NCI-H1048 (cell line): ENCODE data around the gene KIF4A.

Source experiments
- DNase-seq: peaks from one replicate; lab custom pipeline; 2025; lab: John Stamatoyannopoulos, UW

KIF4A gene

GRCh38 chrX:70402721-70403120 lies 112.8 kb downstream of the KIF4A start:
- DNase-seq = no peak

- no peak for DNase-seq
Observed at GRCh38 chrX:70405003-70405402, 115.1 kb downstream of the KIF4A start.

GRCh38 chrX:70410921-70411320 lies 121.0 kb downstream of the KIF4A start:
- DNase-seq = no peak

GRCh38 chrX:70411475-70411874 lies 121.6 kb downstream of the KIF4A start:
- no peak for DNase-seq

- DNase-seq = no peak
Observed at GRCh38 chrX:70421618-70422017, 131.7 kb downstream of the KIF4A start.

- no peak for DNase-seq
Observed at GRCh38 chrX:70422851-70423341, 133.0 kb downstream of the KIF4A start, which contains the start of gene GDPD2. TSS of gene GDPD2 (plus strand) at chrX:70423314. CDS start at chrX:70424985, 1,671 bp downstream.

- DNase-seq = no peak
Observed at GRCh38 chrX:70423936-70424675, 134.2 kb downstream of the KIF4A start.

- no peak for DNase-seq
Observed at GRCh38 chrX:70424801-70425200, 134.9 kb downstream of the KIF4A start.

- DNase-seq = no peak
Observed at GRCh38 chrX:70426286-70427278, 136.7 kb downstream of the KIF4A start.

- no peak for DNase-seq
Observed at GRCh38 chrX:70427365-70427764, 137.5 kb downstream of the KIF4A start.

GRCh38 chrX:70429759-70430158 lies 139.9 kb downstream of the KIF4A start:
- DNase-seq = no peak

GRCh38 chrX:70432936-70433847 lies 143.3 kb downstream of the KIF4A start:
- no peak for DNase-seq

- no peak for DNase-seq
Observed at GRCh38 chrX:70433848-70434351, 144.0 kb downstream of the KIF4A start.

- DNase-seq = peak; percentile 51
Observed at GRCh38 chrX:70434352-70434866, 144.5 kb downstream of the KIF4A start.

GRCh38 chrX:70434914-70435586 lies 145.1 kb downstream of the KIF4A start:
- DNase-seq = no peak

- DNase-seq = no peak
Observed at GRCh38 chrX:70436343-70436742, 146.4 kb downstream of the KIF4A start.

- no peak for DNase-seq
Observed at GRCh38 chrX:70437011-70437410, 147.1 kb downstream of the KIF4A start.

- DNase-seq = no peak
Observed at GRCh38 chrX:70437921-70438665, 148.2 kb downstream of the KIF4A start.

GRCh38 chrX:70439016-70439415 lies 149.1 kb downstream of the KIF4A start:
- no peak for DNase-seq

GRCh38 chrX:70442224-70442623 lies 152.3 kb downstream of the KIF4A start:
- DNase-seq = no peak
